ENCODE data around the gene MCTP1. TPM values are rescaled to one million over a fixed set of nuclear protein-coding genes. Genes with fewer than 3 reads are reported as not detected.
A peak's percentile ranks its signal among the peaks of the same experiment; 100 is the strongest.

Gene MCTP1
- total and polyA plus RNA-seq, 2 of the 8 experiments (the other 6 are each of a cell fraction or from before 2014, with no cell fraction given), result 0.56 to 3.4 TPM

DNA sequence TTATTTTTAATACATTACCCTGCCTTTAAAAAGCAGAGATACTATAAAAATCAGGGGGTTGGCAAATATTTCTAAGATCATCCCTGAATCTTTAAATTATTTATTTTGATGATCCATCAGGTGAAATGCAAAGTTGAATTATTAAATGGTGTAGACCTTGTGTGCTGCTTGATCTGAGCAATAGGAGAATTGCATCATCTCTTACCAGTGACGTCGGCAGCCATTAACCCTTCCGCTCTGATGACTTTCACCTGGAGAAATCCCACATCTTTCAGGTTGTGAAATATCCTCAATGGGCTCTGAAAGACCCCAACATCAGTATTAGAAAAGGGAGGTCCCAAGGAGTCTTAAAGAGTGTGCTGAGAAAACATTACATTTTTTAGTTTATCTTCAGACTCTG lies 396.2 kb downstream of the MCTP1 start:
- no peak overlapping the region for H3K23ac ChIP-seq (ENCODE audit: insufficient read length)
- no peak for TF ChIP-seq TBP (IDR thresholded peaks at IDR 0.05; ENCODE audit: low read depth, low read length)
- TF ChIP-seq SRF (IDR thresholded peaks at IDR 0.05; ENCODE audit: low read depth, low read length), result no peak
- TF ChIP-seq YY1 (IDR thresholded peaks at IDR 0.05; ENCODE audit: low read depth, low read length), result peak; percentile 49; the same call in 1 of the 2 replicates
- TF ChIP-seq CEBPB (IDR thresholded peaks at IDR 0.05; ENCODE audit: low read depth, low read length), result peak; percentile 75; the same call in 1 of the 2 replicates
- no peak for TF ChIP-seq GTF2F1 (IDR thresholded peaks at IDR 0.05; ENCODE audit: borderline replicate concordance, low read depth, low read length)
- no peak for TF ChIP-seq BCL11A (IDR thresholded peaks at IDR 0.05; ENCODE audit: low read depth in 2 of 2, low read length in 2 of 2)
- H3K79me1 ChIP-seq (ENCODE audit: low read depth, low read length), result no peaks in the 10 kb centered on the region
- H3K27ac ChIP-seq (ENCODE audit: low read depth, low read length), result no peak overlapping the region
- no peak overlapping the region for H3K9ac ChIP-seq (replicated peaks in 1 of 4; ENCODE audit: extremely low read depth in 1 of 4, low read depth in 3 of 4, low read length in 3 of 4)
- H2AK5ac ChIP-seq (ENCODE audit: low read depth, low read length), result no peak overlapping the region
- no peaks in the 10 kb centered on the region for H3K79me2 ChIP-seq (ENCODE audit: control insufficient read depth in 1 of 2, insufficient read depth in 2 of 2, low read length in 2 of 2)
- no peak overlapping the region for H3K18ac ChIP-seq (ENCODE audit: extremely low read depth, low read length)
- ChIA-PET CTCF (ENCODE audit: partially characterized antibody) (interaction anchor here (0.9 kb wide), 1 partner anchor 19 kb away, joined by 3 read pairs; no protein-coding TSS in a partner anchor), POLR2A (ENCODE audit: partially characterized antibody) (no interaction called here)
- H2BK5ac ChIP-seq (ENCODE audit: low read depth, low read length), result no peak overlapping the region
- DNase-seq (ENCODE audit: low read depth in 1 of 2, low spot score in 2 of 2) (no peak), FAIRE-seq (no peak)
- 0 out of 2 replicates have a peak overlapping the region, but pooled peaks have one; percentile 52 for H2AFZ ChIP-seq (ENCODE audit: low read length)
- H3K4me2 ChIP-seq (ENCODE audit: insufficient read depth in 1 of 2, low read depth in 2 of 2, low read length in 2 of 2), result no peak overlapping the region
- H2BK20ac ChIP-seq (ENCODE audit: low read length), result no peak overlapping the region
- H3K9me3 ChIP-seq (ENCODE audit: insufficient read depth in 2 of 2, low read depth in 1 of 2, low read length in 1 of 2), result no peaks in the 10 kb centered on the region
- no peak overlapping the region for H3K14ac ChIP-seq (ENCODE audit: insufficient read length)
- WGBS, 2 experiments (ENCODE audit: extremely low coverage in 1 of 2, insufficient coverage in 1 of 2, insufficient read length in 1 of 2, insufficient replicate concordance in 2 of 2, low coverage in 1 of 2, low lambda C conversion rate in 2 of 2, missing lambda C conversion rate in 1 of 2), result 88% methylated on average over 3 of the region's 3 CpGs; no CpG with 5 or more reads in 1 of the 2 experiments
- no peak overlapping the region for H3K4me3 ChIP-seq (ENCODE audit: extremely low read depth in 1 of 4, insufficient read depth in 2 of 4, low read depth in 3 of 4, low read length in 4 of 4)
- H4K5ac ChIP-seq (ENCODE audit: insufficient read length, low read depth, low read length), result no peak overlapping the region
- no peaks in the 10 kb centered on the region for H4K20me1 ChIP-seq (replicated peaks in 1 of 2; ENCODE audit: control insufficient read depth in 1 of 2, insufficient read depth in 2 of 2, low read length in 2 of 2)
- H4K91ac ChIP-seq (replicated peaks; ENCODE audit: insufficient read length, low read length), result no peak overlapping the region
- H3K36me3 ChIP-seq (ENCODE audit: control insufficient read depth in 2 of 4, insufficient read depth in 4 of 4, low read length in 3 of 4), result no peaks in the 10 kb centered on the region
- H2BK12ac ChIP-seq (ENCODE audit: low read depth, low read length), result no peak overlapping the region
- no peak overlapping the region for H2BK15ac ChIP-seq (ENCODE audit: low read length)
- H4K8ac ChIP-seq (ENCODE audit: extremely low read depth, insufficient read depth, low read length), result no peak overlapping the region
- no peak overlapping the region for H2BK120ac ChIP-seq (replicated peaks; ENCODE audit: low read depth, low read length)
- no peak overlapping the region for H3K4ac ChIP-seq (replicated peaks; ENCODE audit: insufficient read length, low read depth, low read length)
- no peaks in the 10 kb centered on the region for H3K27me3 ChIP-seq (replicated peaks in 1 of 4; ENCODE audit: control insufficient read depth in 3 of 4, extremely low read depth in 1 of 4, insufficient read depth in 3 of 4, low read length in 3 of 4)
- no peaks in the 10 kb centered on the region; the same call in 1 of the 2 replicates for H3K23me2 ChIP-seq (ENCODE audit: low read depth, low read length)
- H3K4me1 ChIP-seq (replicated peaks in 1 of 4; ENCODE audit: control insufficient read depth in 3 of 4, insufficient read depth in 4 of 4, low read length in 3 of 4), result no peaks in the 10 kb centered on the region
- H3K56ac ChIP-seq (replicated peaks; ENCODE audit: insufficient read length, low read depth, low read length), result no peak overlapping the region

Data from H1 (cell line).